Measurements from ENCODE around the gene CLASP1. TPM values are rescaled to one million over a fixed set of nuclear protein-coding genes. Genes with fewer than 3 reads are reported as not detected.

The CLASP1 gene
- total RNA-seq, 1 experiment from 2014 or later = 45.9 TPM

- Histone ChIP-seq H2AFZ (ENCODE audit: low read length) (no peak overlapping the region), H2AK5ac (ENCODE audit: insufficient read length, low read length) (no peak overlapping the region), H3K27me3 (ENCODE audit: insufficient read depth, low read length) (no peaks in the 10 kb centered on the region), H3K9me3 (ENCODE audit: control insufficient read depth, low read depth, low read length) (no peaks in the 10 kb centered on the region), H3K79me1 (ENCODE audit: insufficient read depth, low read depth, low read length, poor library complexity, severe bottlenecking) (no peaks in the 10 kb centered on the region), H2BK20ac (ENCODE audit: low read depth, low read length, poor library complexity, severe bottlenecking) (no peak overlapping the region), H4K5ac (ENCODE audit: insufficient read length, low read depth, low read length) (no peak overlapping the region), H4K91ac (ENCODE audit: insufficient read length, low read depth, low read length) (no peak overlapping the region), H3K27ac (ENCODE audit: insufficient read length, low read depth, low read length) (no peak overlapping the region), H3K4me1 (ENCODE audit: insufficient read depth, low read length) (peaks cover 4% of the 10 kb centered on the region; the same call in 1 of the 2 replicates), H2BK120ac (ENCODE audit: low read depth, low read length, poor library complexity, severe bottlenecking) (no peak overlapping the region), H3K23me2 (ENCODE audit: insufficient read length, low read depth, low read length, poor library complexity, severe bottlenecking) (no peaks in the 10 kb centered on the region), H2BK15ac (ENCODE audit: low read depth, low read length) (no peak overlapping the region), H3K79me2 (ENCODE audit: insufficient read depth, low read length) (no peaks in the 10 kb centered on the region), H3K14ac (ENCODE audit: insufficient read depth, low read length) (no peak overlapping the region), H4K8ac (replicated peaks; ENCODE audit: insufficient read length, low read depth, low read length) (no peak overlapping the region), H3K56ac (ENCODE audit: insufficient read length, low read depth, low read length) (no peak overlapping the region), H3K4ac (ENCODE audit: low read depth, low read length) (no peak overlapping the region), H3K9ac (ENCODE audit: extremely low read depth, insufficient read length, low read length) (no peak overlapping the region), H4K20me1 (ENCODE audit: control insufficient read depth, insufficient read depth, insufficient read length) (no peaks in the 10 kb centered on the region), H3T11ph (ENCODE audit: low read length) (no peak overlapping the region), H2BK5ac (ENCODE audit: insufficient read length, low read length) (no peak overlapping the region), H3K18ac (ENCODE audit: insufficient read length, low read depth, low read length) (no peak overlapping the region), H3K4me2 (ENCODE audit: insufficient read depth, insufficient read length, low read length) (no peak overlapping the region), H2BK12ac (ENCODE audit: insufficient read length, low read depth, low read length) (no peak overlapping the region), H3K23ac (ENCODE audit: insufficient read length, low read depth, low read length) (no peak overlapping the region)
- TF ChIP-seq CTCF (conservative IDR thresholded peaks at IDR 0.05) = no peak
- Mint-ChIP-seq H3K4me1 (peaks cover 13 to 14% of the 10 kb centered on the region in 2 experiments), H3K9me3 (peaks cover 3 to 4% of the 10 kb centered on the region in 2 experiments; a peak in 3 of 5 replicates), H3K36me3 (ENCODE audit: insufficient read depth in 1 of 3, low read depth in 3 of 3) (peaks cover 2 to 10% (median 3%) of the 10 kb centered on the region in 3 experiments; a peak in 4 of 7 replicates), H3K4me3 (no peak overlapping the region), H3K27ac (no peak overlapping the region; a peak in 1 of 7 replicates), H3K27me3 (ENCODE audit: low read depth) (no peaks in the 10 kb centered on the region)
- no CpG with 5 or more reads among the region's 3 CpGs for WGBS (ENCODE audit: extremely low coverage, insufficient read length, low lambda C conversion rate)
- no peak for DNase-seq
Measured at GRCh38 chr2:121663434-121663833, 14.2 kb upstream of the CLASP1 start.

Data from H9 (cell line).